AG10803 (cell line): Measurements from ENCODE around the gene BNC2.
"Not testable (repeated sequence)": the region's sequence is repeated elsewhere in the genome, so short reads cannot be mapped to it uniquely, and the experiment has no call there.

Experiments
- DNase-seq: peaks from one replicate; pipeline ENCODE4 v3.0.0; 2010; ENCODE audit warnings: low read depth
- H3K4me3 ChIP-seq: 2 replicates; pipeline ENCODE4 v1.5.1; 2011; ENCODE audit warnings: mild to moderate bottlenecking, low read length, control low read depth
- CTCF ChIP-seq: conservative IDR thresholded peaks from 2 replicates; pipeline ENCODE4 v1.5.1; 2011; ENCODE audit warnings: mild to moderate bottlenecking, low read length, control low read depth, inconsistent platforms

BNC2 gene

GRCh38 chr9:16446636-16447035 is 423.8 kb downstream of the BNC2 start:
- no peak overlapping the region for H3K4me3 ChIP-seq
- DNase-seq: no peak
- no peak for TF ChIP-seq CTCF

GRCh38 chr9:16445141-16445920 is 425.1 kb downstream of the BNC2 start:
- peak; percentile 64 for DNase-seq
- no peak overlapping the region for H3K4me3 ChIP-seq
- no peak for TF ChIP-seq CTCF

GRCh38 chr9:16442622-16443021 is 427.8 kb downstream of the BNC2 start:
- H3K4me3 ChIP-seq: no peak overlapping the region
- peak; percentile 17 for DNase-seq
- TF ChIP-seq CTCF: no peak

GRCh38 chr9:16441791-16442190 is 428.7 kb downstream of the BNC2 start:
- H3K4me3 ChIP-seq: no peak overlapping the region
- no peak for TF ChIP-seq CTCF
- DNase-seq: no peak

- H3K4me3 ChIP-seq: not testable (repeated sequence)
These were observed 431.6 kb downstream of the BNC2 start for GRCh38 chr9:16438831-16439230.

GRCh38 chr9:16436545-16436944 is 433.9 kb downstream of the BNC2 start:
- no peak overlapping the region for H3K4me3 ChIP-seq
- TF ChIP-seq CTCF: no peak
- DNase-seq: no peak

More at GRCh38 chr9:16438831-16439230, 431.6 kb downstream of the BNC2 start:
- not testable (repeated sequence) for DNase-seq

GRCh38 chr9:16434526-16434925 is 435.9 kb downstream of the BNC2 start:
- no peak for TF ChIP-seq CTCF
- H3K4me3 ChIP-seq: no peak overlapping the region
- DNase-seq: peak; percentile 83
